ENCODE results near the gene TSHZ1.

DNA sequence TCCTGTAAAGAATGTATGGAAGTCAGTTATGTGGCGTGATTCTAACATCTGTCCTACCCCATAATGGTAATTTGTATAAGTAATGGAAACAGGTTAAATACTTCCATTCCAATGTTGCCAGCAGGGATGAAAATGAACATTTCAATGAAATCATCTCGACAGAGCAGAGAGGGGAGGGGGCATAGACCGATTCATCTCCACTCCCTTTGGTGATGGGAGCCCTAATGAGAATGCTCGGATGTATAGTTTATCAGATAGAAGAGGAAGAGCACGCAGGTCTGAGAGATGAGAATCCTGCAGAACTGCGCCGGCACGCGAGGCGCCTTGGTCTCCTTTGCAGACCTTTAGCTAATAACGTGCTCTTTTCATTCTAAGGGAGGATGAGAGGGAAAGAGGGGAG, 61.4 kb downstream of the TSHZ1 start:
- TF ChIP-seq CTCF (IDR thresholded peaks at IDR 0.05; ENCODE audit: low read depth, low read length) (no peak), EZH2phosphoT487 (IDR thresholded peaks at IDR 0.05; ENCODE audit: low read depth) (no peak)

All from OCI-LY3 (cell line).